ENCODE results near the gene TIGD1.

TIGD1 gene

GRCh38 chr2:232568161-232568560 lies 17.8 kb upstream of the TIGD1 start:
- no peaks in the 10 kb centered on the region for H3K9me3 ChIP-seq (ENCODE audit: insufficient read depth, low read depth, low read length)
- peaks cover 91% of the 10 kb centered on the region for H3K36me3 ChIP-seq (ENCODE audit: insufficient read depth, low read depth, low read length)
- no peaks in the 10 kb centered on the region for H3K4me1 ChIP-seq (ENCODE audit: insufficient read depth, low read length)
- no peak overlapping the region for H3K27ac ChIP-seq (ENCODE audit: low read length)
- H3K9ac ChIP-seq (ENCODE audit: low read depth, low read length): no peak overlapping the region
- no peak overlapping the region for H3K4me3 ChIP-seq (ENCODE audit: low read length)
- no peaks in the 10 kb centered on the region for H3K27me3 ChIP-seq (ENCODE audit: insufficient read depth, low read length)

GRCh38 chr2:232567721-232568120 lies 17.4 kb upstream of the TIGD1 start:
- H3K4me3 ChIP-seq (ENCODE audit: low read length): no peak overlapping the region
- H3K27me3 ChIP-seq (ENCODE audit: insufficient read depth, low read length): no peaks in the 10 kb centered on the region
- no peak overlapping the region for H3K9ac ChIP-seq (ENCODE audit: low read depth, low read length)
- H3K4me1 ChIP-seq (ENCODE audit: insufficient read depth, low read length): no peaks in the 10 kb centered on the region
- H3K27ac ChIP-seq (ENCODE audit: low read length): no peak overlapping the region
- peaks cover 90% of the 10 kb centered on the region for H3K36me3 ChIP-seq (ENCODE audit: insufficient read depth, low read depth, low read length)
- H3K9me3 ChIP-seq (ENCODE audit: insufficient read depth, low read depth, low read length): no peaks in the 10 kb centered on the region

DNA sequence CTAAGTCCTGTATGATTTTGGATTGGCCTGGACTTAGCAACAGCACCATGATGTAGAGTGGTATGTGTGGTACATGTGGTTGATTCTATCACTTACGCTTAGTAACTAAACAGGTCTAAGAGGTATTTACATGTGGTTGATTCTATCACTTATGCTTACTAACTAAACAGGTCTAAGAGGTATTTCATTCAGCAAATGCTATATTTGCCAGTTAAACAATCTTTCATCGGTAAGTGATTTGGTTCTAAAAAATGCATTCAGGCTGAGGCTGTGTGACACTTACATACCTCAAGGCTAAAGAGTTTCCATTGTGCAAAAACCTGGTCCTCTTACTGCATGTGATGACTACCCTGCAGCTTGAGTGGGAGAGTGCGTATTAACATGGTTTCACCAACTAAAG lies 13.2 kb upstream of the TIGD1 start:
- Histone ChIP-seq H3K9ac (ENCODE audit: low read depth, low read length) (no peak overlapping the region), H3K27ac (ENCODE audit: low read length) (no peak overlapping the region), H3K9me3 (ENCODE audit: insufficient read depth, low read depth, low read length) (no peaks in the 10 kb centered on the region), H3K4me3 (ENCODE audit: low read length) (no peak overlapping the region), H3K36me3 (ENCODE audit: insufficient read depth, low read depth, low read length) (peaks cover 89% of the 10 kb centered on the region), H3K27me3 (ENCODE audit: insufficient read depth, low read length) (no peaks in the 10 kb centered on the region), H3K4me1 (ENCODE audit: insufficient read depth, low read length) (no peaks in the 10 kb centered on the region)

GRCh38 chr2:232562515-232563151 lies 12.3 kb upstream of the TIGD1 start:
- Histone ChIP-seq H3K9ac (ENCODE audit: low read depth, low read length) (no peak overlapping the region), H3K9me3 (ENCODE audit: insufficient read depth, low read depth, low read length) (no peaks in the 10 kb centered on the region), H3K27ac (ENCODE audit: low read length) (no peak overlapping the region), H3K27me3 (ENCODE audit: insufficient read depth, low read length) (no peaks in the 10 kb centered on the region), H3K4me1 (ENCODE audit: insufficient read depth, low read length) (no peaks in the 10 kb centered on the region), H3K4me3 (ENCODE audit: low read length) (no peak overlapping the region), H3K36me3 (ENCODE audit: insufficient read depth, low read depth, low read length) (peaks cover 87% of the 10 kb centered on the region)

DNA sequence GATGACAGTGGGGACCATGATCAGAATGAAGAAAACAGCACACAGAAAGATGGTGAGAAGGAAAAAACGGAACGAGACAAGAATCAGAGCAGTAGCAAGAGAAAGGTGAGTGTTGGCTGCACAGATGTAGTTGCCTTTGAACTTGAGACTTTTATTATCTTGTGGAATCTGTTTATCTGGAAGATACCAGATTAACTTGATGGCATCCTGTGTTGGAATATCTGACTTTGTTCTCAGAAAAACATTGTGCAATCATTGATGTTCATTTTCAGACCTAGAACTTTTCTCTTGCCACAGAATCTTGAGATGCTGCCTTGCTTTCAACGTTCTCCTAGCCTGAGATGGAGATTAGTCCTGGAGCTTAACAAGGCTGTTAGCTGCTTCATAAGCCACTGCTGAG lies 6.1 kb upstream of the TIGD1 start:
- H3K27ac ChIP-seq (ENCODE audit: low read length): no peak overlapping the region
- peaks cover 5% of the 10 kb centered on the region for H3K4me1 ChIP-seq (ENCODE audit: insufficient read depth, low read length)
- H3K27me3 ChIP-seq (ENCODE audit: insufficient read depth, low read length): no peaks in the 10 kb centered on the region
- H3K9me3 ChIP-seq (ENCODE audit: insufficient read depth, low read depth, low read length): no peaks in the 10 kb centered on the region
- peaks cover 70% of the 10 kb centered on the region for H3K36me3 ChIP-seq (ENCODE audit: insufficient read depth, low read depth, low read length)
- H3K4me3 ChIP-seq (ENCODE audit: low read length): no peak overlapping the region
- no peak overlapping the region for H3K9ac ChIP-seq (ENCODE audit: low read depth, low read length)

DNA sequence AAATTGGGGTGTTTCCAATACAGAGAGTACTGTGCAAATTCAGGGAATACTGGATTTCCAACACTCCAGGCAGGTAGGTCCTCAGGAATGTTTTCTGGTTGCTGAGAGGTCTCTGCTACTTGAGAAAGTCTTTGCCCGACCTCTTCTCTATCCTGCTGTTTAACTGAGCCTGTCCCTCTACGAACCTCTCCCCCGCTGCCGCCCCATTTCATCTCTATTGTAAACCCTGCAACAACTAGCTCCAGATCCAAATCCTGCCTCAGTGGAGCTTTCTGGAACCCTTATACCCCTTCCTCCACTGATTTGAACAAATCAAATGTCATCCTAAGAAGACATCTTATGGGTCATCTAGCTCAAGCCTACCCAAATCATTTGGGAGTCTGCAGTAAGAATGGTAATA lies 1.4 kb upstream of the TIGD1 start:
- Histone ChIP-seq H3K27me3 (ENCODE audit: insufficient read depth, low read length) (no peaks in the 10 kb centered on the region), H3K4me1 (ENCODE audit: insufficient read depth, low read length) (peaks cover 7% of the 10 kb centered on the region), H3K9me3 (ENCODE audit: insufficient read depth, low read depth, low read length) (no peaks in the 10 kb centered on the region), H3K4me3 (ENCODE audit: low read length) (peak overlapping the region; percentile 89), H3K36me3 (ENCODE audit: insufficient read depth, low read depth, low read length) (peaks cover 37% of the 10 kb centered on the region), H3K9ac (ENCODE audit: low read depth, low read length) (peak overlapping the region; percentile 95; the same call in 1 of the 2 replicates), H3K27ac (ENCODE audit: low read length) (no peak overlapping the region)

GRCh38 chr2:232551250-232551638 lies 887 bp upstream of the TIGD1 start:
- peaks cover 7% of the 10 kb centered on the region for H3K4me1 ChIP-seq (ENCODE audit: insufficient read depth, low read length)
- H3K9ac ChIP-seq (ENCODE audit: low read depth, low read length): peak overlapping the region; percentile 95
- H3K9me3 ChIP-seq (ENCODE audit: insufficient read depth, low read depth, low read length): no peaks in the 10 kb centered on the region
- no peaks in the 10 kb centered on the region for H3K27me3 ChIP-seq (ENCODE audit: insufficient read depth, low read length)
- H3K27ac ChIP-seq (ENCODE audit: low read length): peak overlapping the region; percentile 4
- H3K4me3 ChIP-seq (ENCODE audit: low read length): peak overlapping the region; percentile 89
- H3K36me3 ChIP-seq (ENCODE audit: insufficient read depth, low read depth, low read length): peaks cover 36% of the 10 kb centered on the region

DNA sequence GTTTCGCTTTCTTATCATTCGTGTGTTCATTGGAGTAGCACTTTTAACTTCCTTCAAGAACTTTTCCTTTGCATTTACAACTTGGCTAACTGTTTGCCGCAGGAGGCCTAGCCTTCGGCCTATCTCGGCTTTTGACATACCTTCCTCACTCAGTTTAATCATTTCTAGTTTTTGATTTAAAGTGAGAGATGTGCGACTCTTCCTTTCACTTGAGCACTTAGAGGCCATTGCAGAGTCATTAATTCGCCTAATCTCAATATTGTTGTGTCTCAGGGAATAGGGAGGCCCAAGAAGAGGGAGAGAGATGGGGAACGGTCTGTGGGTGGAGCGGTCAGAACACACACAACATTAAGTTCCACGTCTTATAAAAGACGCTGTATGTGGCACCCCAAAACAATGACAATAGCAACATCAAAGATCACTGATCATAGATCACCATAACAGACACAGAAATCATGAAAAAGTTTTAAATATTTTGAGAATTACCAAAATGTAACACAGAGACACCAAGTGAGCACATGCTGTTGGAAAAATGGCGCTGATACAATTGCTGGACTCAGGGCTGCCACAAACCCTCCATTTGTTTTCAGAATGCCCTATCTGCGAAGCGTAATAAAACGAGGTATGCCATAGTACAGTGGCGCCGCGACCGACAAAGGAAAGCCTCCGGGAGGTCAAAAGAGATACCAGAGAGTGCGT lies 553 bp downstream of the TIGD1 start:
- peak overlapping the region; percentile 89 for H3K4me3 ChIP-seq (ENCODE audit: low read length)
- peak overlapping the region; percentile 84 for H3K27ac ChIP-seq (ENCODE audit: low read length)
- peak overlapping the region; percentile 95 for H3K9ac ChIP-seq (ENCODE audit: low read depth, low read length)
- H3K9me3 ChIP-seq (ENCODE audit: insufficient read depth, low read depth, low read length): no peaks in the 10 kb centered on the region
- H3K36me3 ChIP-seq (ENCODE audit: insufficient read depth, low read depth, low read length): peaks cover 26% of the 10 kb centered on the region
- peaks cover 7% of the 10 kb centered on the region for H3K4me1 ChIP-seq (ENCODE audit: insufficient read depth, low read length)
- H3K27me3 ChIP-seq (ENCODE audit: insufficient read depth, low read length): no peaks in the 10 kb centered on the region

DNA sequence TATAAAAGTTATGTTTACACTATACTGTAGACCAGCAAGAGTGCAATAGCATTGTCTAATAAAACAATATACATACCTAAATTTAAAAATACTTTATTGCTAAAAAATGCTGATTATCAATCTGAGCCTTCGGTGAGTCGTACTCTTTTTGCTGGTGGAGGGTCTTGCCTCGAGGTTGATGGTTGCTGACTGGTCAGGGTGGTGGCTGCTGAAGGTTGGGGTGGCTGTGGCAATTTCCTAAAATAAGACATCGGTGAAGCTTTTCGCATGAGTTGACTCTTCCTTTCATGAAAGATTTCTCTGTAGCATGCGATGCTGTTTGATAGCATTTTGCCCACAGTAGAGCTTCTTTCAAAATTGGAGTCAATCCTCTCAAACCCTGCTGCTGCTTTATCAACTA lies 2.4 kb downstream of the TIGD1 start:
- H3K9me3 ChIP-seq (ENCODE audit: insufficient read depth, low read depth, low read length): no peaks in the 10 kb centered on the region
- H3K9ac ChIP-seq (ENCODE audit: low read depth, low read length): no peak overlapping the region
- H3K27me3 ChIP-seq (ENCODE audit: insufficient read depth, low read length): no peaks in the 10 kb centered on the region
- no peak overlapping the region for H3K4me3 ChIP-seq (ENCODE audit: low read length)
- peaks cover 19% of the 10 kb centered on the region for H3K36me3 ChIP-seq (ENCODE audit: insufficient read depth, low read depth, low read length)
- H3K27ac ChIP-seq (ENCODE audit: low read length): no peak overlapping the region
- H3K4me1 ChIP-seq (ENCODE audit: insufficient read depth, low read length): peaks cover 7% of the 10 kb centered on the region

DNA sequence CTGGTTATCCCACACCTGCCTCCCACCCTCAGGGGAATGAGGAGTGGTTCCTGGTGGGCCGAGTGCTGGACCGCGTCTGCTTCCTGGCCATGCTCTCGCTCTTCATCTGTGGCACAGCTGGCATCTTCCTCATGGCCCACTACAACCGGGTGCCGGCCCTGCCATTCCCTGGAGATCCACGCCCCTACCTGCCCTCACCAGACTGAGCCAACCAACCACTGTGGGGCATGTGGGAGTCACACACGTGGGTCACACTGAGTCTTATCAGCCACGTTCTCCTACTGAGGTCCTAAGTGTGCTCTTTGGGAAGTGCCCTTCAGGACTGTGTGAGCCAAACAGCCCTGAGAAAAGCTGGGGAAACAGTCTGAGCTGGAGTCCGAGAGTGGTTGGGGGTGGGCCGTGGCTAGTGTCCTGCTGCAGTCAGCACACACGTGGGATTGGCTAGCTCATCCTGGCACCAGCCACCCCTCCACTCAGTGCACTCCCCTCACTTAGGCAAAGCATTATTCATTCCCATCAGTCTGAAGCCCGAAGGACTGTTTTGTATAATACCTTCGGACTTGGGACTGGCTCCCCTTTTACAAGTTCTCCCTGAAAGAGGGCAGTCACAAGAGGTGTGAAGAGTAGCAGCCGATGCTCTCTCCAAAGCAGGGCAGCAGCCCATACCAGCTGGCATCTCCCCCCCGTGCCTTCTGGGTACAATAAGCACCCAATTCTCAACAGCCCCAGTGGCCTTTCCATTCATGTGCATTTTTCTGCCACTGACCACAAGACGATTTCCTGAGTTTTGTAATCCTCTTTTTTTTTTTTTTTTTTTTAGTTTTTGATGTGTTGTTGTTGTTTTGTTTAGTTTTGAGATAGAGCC lies 4.6 kb downstream of the TIGD1 start:
- Histone ChIP-seq H3K36me3 (ENCODE audit: insufficient read depth, low read depth, low read length) (peaks cover 15% of the 10 kb centered on the region), H3K9me3 (ENCODE audit: insufficient read depth, low read depth, low read length) (no peaks in the 10 kb centered on the region), H3K9ac (ENCODE audit: low read depth, low read length) (no peak overlapping the region), H3K27me3 (ENCODE audit: insufficient read depth, low read length) (no peaks in the 10 kb centered on the region), H3K27ac (ENCODE audit: low read length) (no peak overlapping the region), H3K4me3 (ENCODE audit: low read length) (no peak overlapping the region), H3K4me1 (ENCODE audit: insufficient read depth, low read length) (no peaks in the 10 kb centered on the region)

- Histone ChIP-seq H3K9ac (ENCODE audit: low read depth, low read length) (no peak overlapping the region), H3K4me1 (ENCODE audit: insufficient read depth, low read length) (no peaks in the 10 kb centered on the region; the same call in 1 of the 2 replicates), H3K4me3 (ENCODE audit: low read length) (no peak overlapping the region), H3K27me3 (ENCODE audit: insufficient read depth, low read length) (no peaks in the 10 kb centered on the region; the same call in 1 of the 2 replicates), H3K27ac (ENCODE audit: low read length) (no peak overlapping the region), H3K9me3 (ENCODE audit: insufficient read depth, low read depth, low read length) (no peaks in the 10 kb centered on the region), H3K36me3 (ENCODE audit: insufficient read depth, low read depth, low read length) (peaks cover 15% of the 10 kb centered on the region)
These were observed 5.7 kb downstream of the TIGD1 start for GRCh38 chr2:232544674-232545073.

Data from iPS-20b (cell line).